ENCODE results near the gene CMIP. TPM values are rescaled to one million over a fixed set of nuclear protein-coding genes. Genes with fewer than 3 reads are reported as not detected.

Gene CMIP
- total RNA-seq, 4 donors from 2014 or later: 40.0 to 69.6 (median 47.0) TPM

- H3K4me3 ChIP-seq: no peak overlapping the region
- H3K9me3 ChIP-seq: no peaks in the 10 kb centered on the region
- H3K27me3 ChIP-seq: no peaks in the 10 kb centered on the region
- H3K4me1 ChIP-seq: peaks cover 12 to 32% (median 16%) of the 10 kb centered on the region in 4 donors
- WGBS, 2 donors (ENCODE audit: low coverage in 1 of 2): 91% methylated on average over 10 of the region's 10 CpGs; no CpG with 5 or more reads in 1 of the 2 donors
- H3K27ac ChIP-seq: no peak overlapping the region
- intact Hi-C loops (cut with DNase I; ENCODE audit: low total_unique reads) (no loop called here), in situ Hi-C loops (cut with MboI; ENCODE audit: low pct_ligation_motif_present in 1 of 4, low pct_unique_long_range_greater_than_20kb in 1 of 4, low sequenced_read_pairs in 3 of 4) (no loop called here)
- TF ChIP-seq POLR2AphosphoS5 (IDR thresholded peaks at IDR 0.05): no peak
- TF ChIP-seq EP300 (IDR thresholded peaks at IDR 0.05; ENCODE audit: low read depth): no peak
- no peak for TF ChIP-seq CTCF (IDR thresholded peaks at IDR 0.05)
- TF ChIP-seq POLR2A (IDR thresholded peaks at IDR 0.05): no peak
- DNase-seq: no peak
- no peaks in the 10 kb centered on the region for H3K36me3 ChIP-seq
These were observed 71.1 kb downstream of the CMIP start for GRCh38 chr16:81515721-81516120.

GRCh38 chr16:81516478-81517149, 72.0 kb downstream of the CMIP start:
- TF ChIP-seq EP300 (IDR thresholded peaks at IDR 0.05; ENCODE audit: low read depth) (no peak), CTCF (IDR thresholded peaks at IDR 0.05) (no peak), POLR2A (IDR thresholded peaks at IDR 0.05) (no peak), POLR2AphosphoS5 (IDR thresholded peaks at IDR 0.05) (no peak)
- 89 to 92% methylated on average over 4 to 14 of the region's 14 CpGs for WGBS, 2 donors (ENCODE audit: low coverage in 1 of 2)

GRCh38 chr16:81517150-81517499, 72.5 kb downstream of the CMIP start:
- Histone ChIP-seq H3K4me3 (no peak overlapping the region), H3K27ac (no peak overlapping the region), H3K36me3 (no peaks in the 10 kb centered on the region), H3K27me3 (no peaks in the 10 kb centered on the region), H3K4me1 (peaks cover 12 to 33% (median 16%) of the 10 kb centered on the region in 4 donors), H3K9me3 (no peaks in the 10 kb centered on the region)
- WGBS, 2 donors (ENCODE audit: low coverage in 1 of 2): 89 to 100% methylated on average over 1 to 4 of the region's 4 CpGs
- in situ Hi-C loops (cut with MboI; ENCODE audit: low pct_ligation_motif_present in 1 of 4, low pct_unique_long_range_greater_than_20kb in 1 of 4, low sequenced_read_pairs in 3 of 4): no loop called here
- intact Hi-C loops (cut with DNase I; ENCODE audit: low total_unique reads): no loop called here
- no peak for DNase-seq
- no peak for TF ChIP-seq POLR2A (IDR thresholded peaks at IDR 0.05)
- no peak for TF ChIP-seq POLR2AphosphoS5 (IDR thresholded peaks at IDR 0.05)
- no peak for TF ChIP-seq EP300 (IDR thresholded peaks at IDR 0.05; ENCODE audit: low read depth)
- no peak for TF ChIP-seq CTCF (IDR thresholded peaks at IDR 0.05)

More at GRCh38 chr16:81516478-81517149, 72.0 kb downstream of the CMIP start:
- no peak for DNase-seq
- no peak overlapping the region for H3K27ac ChIP-seq
- H3K36me3 ChIP-seq: no peaks in the 10 kb centered on the region
- peaks cover 12 to 33% (median 16%) of the 10 kb centered on the region in 4 donors for H3K4me1 ChIP-seq
- in situ Hi-C loops (cut with MboI; ENCODE audit: low pct_ligation_motif_present in 1 of 4, low pct_unique_long_range_greater_than_20kb in 1 of 4, low sequenced_read_pairs in 3 of 4): no loop called here
- H3K27me3 ChIP-seq: no peaks in the 10 kb centered on the region
- no peak overlapping the region for H3K4me3 ChIP-seq
- no peaks in the 10 kb centered on the region for H3K9me3 ChIP-seq
- intact Hi-C loops (cut with DNase I; ENCODE audit: low total_unique reads): no loop called here

GRCh38 chr16:81517629-81518438, 73.2 kb downstream of the CMIP start:
- Histone ChIP-seq H3K27me3 (no peaks in the 10 kb centered on the region), H3K27ac (no peak overlapping the region), H3K36me3 (no peaks in the 10 kb centered on the region), H3K4me3 (no peak overlapping the region), H3K9me3 (no peaks in the 10 kb centered on the region), H3K4me1 (peaks cover 10 to 30% (median 14%) of the 10 kb centered on the region in 4 donors)
- TF ChIP-seq EP300 (IDR thresholded peaks at IDR 0.05; ENCODE audit: low read depth): no peak
- TF ChIP-seq POLR2AphosphoS5 (IDR thresholded peaks at IDR 0.05): no peak
- TF ChIP-seq CTCF (IDR thresholded peaks at IDR 0.05): no peak
- TF ChIP-seq POLR2A (IDR thresholded peaks at IDR 0.05): no peak
- in situ Hi-C loops (cut with MboI; ENCODE audit: low pct_ligation_motif_present in 1 of 4, low pct_unique_long_range_greater_than_20kb in 1 of 4, low sequenced_read_pairs in 3 of 4): no loop called here
- DNase-seq: no peak
- intact Hi-C loops (cut with DNase I; ENCODE audit: low total_unique reads): no loop called here
- WGBS, 2 donors (ENCODE audit: low coverage in 1 of 2): 60 to 79% methylated on average over 1 to 20 of the region's 20 CpGs

Data from transverse colon (tissue), 4 donors.